Osteocyte (in vitro differentiated cells): ENCODE data around the gene YTHDF2. TPM values are rescaled to one million over a fixed set of nuclear protein-coding genes. Genes with fewer than 3 reads are reported as not detected.
"Not testable (repeated sequence)": the region's sequence is repeated elsewhere in the genome, so short reads cannot be mapped to it uniquely, and the experiment has no call there.

Experiments used
- DNase-seq: peaks from one replicate; pipeline ENCODE4 v3.0.0; 2021; ENCODE audit warnings: mixed read lengths; ENCODE audit not compliant: unreplicated experiment; ENCODE audit errors: extremely low spot score
- H3K27ac Mint-ChIP-seq: one replicate; pipeline ENCODE4 v1.8.0; 2021; ENCODE audit warnings: mild to moderate bottlenecking, mixed read lengths; ENCODE audit not compliant: unreplicated experiment
- H3K27me3 Mint-ChIP-seq: one replicate; pipeline ENCODE4 v1.8.0; 2021; ENCODE audit warnings: mixed read lengths; ENCODE audit not compliant: unreplicated experiment
- H3K36me3 Mint-ChIP-seq: one replicate; pipeline ENCODE4 v1.8.0; 2021; ENCODE audit warnings: mixed read lengths; ENCODE audit not compliant: unreplicated experiment
- H3K4me1 Mint-ChIP-seq: one replicate; pipeline ENCODE4 v1.8.0; 2021; ENCODE audit warnings: mixed read lengths; ENCODE audit not compliant: unreplicated experiment
- H3K4me3 Mint-ChIP-seq: one replicate; pipeline ENCODE4 v1.8.0; 2021; ENCODE audit warnings: mild to moderate bottlenecking, moderate library complexity, mixed read lengths; ENCODE audit not compliant: unreplicated experiment
- H3K9me3 Mint-ChIP-seq: one replicate; pipeline ENCODE4 v1.8.0; 2021; ENCODE audit warnings: mixed read lengths; ENCODE audit not compliant: unreplicated experiment
- CTCF ChIP-seq: fragments of 200-600 bp; sonication (generic); IDR thresholded peaks from 2 replicates; pipeline ENCODE4 v1.5.0; 2021; ENCODE audit warnings: antibody characterized with exemption, mild to moderate bottlenecking, moderate library complexity
- long read RNA-seq: library from polyadenylated mRNA; unstranded; transcript quantifications from one replicate; pipeline ENCODE4 v2.0.0, GENCODE V29; 2021
- total RNA-seq: library from RNA; stranded (reverse); gene quantifications from 2 replicates; pipeline ENCODE4 v1.2.1, GENCODE V29; 2021

The YTHDF2 gene
- 82.6 and 83.7 TPM in 2 replicates for total RNA-seq
- long read RNA-seq, transcript YTHDF2-206 (4 exons, 2,594 nt), result minor isoform, 5 of 1,022 reads
- long read RNA-seq, transcript YTHDF2-208 (4 exons, 2,719 nt), result minor isoform, 6 of 1,022 reads
- long read RNA-seq, transcript YTHDF2-201 (5 exons, 2,925 nt), result major isoform, 945 of 1,022 reads
- long read RNA-seq, partial matches to known transcripts, result 25 of 1,022 reads
- long read RNA-seq, other reads (novel, unspliced or antisense), result 41 of 1,022 reads

- peaks cover 28% of the 10 kb centered on the region for H3K4me1 Mint-ChIP-seq
- peak; percentile 99 for DNase-seq
- H3K9me3 Mint-ChIP-seq, result no peaks in the 10 kb centered on the region
- H3K4me3 Mint-ChIP-seq, result peak within 1 kb of the TSS; percentile 97
- no peaks in the 10 kb centered on the region for H3K27me3 Mint-ChIP-seq
- peak; percentile 98 for TF ChIP-seq CTCF
- H3K27ac Mint-ChIP-seq, result peak within 1 kb of the TSS; percentile 95
- H3K36me3 Mint-ChIP-seq, result peaks cover 15% of the 10 kb centered on the region
Measured at GRCh38 chr1:28736450-28737306, at the start of gene YTHDF2. Gene YTHDF2, plus strand, starts transcription at chr1:28736940. Its CDS starts 181 bp downstream, at chr1:28737121.

- H3K27ac Mint-ChIP-seq, DNase-seq, H3K27me3 Mint-ChIP-seq, H3K4me1 Mint-ChIP-seq, H3K4me3 Mint-ChIP-seq, H3K9me3 Mint-ChIP-seq: not testable (repeated sequence)
- peaks cover 15% of the 10 kb centered on the region for H3K36me3 Mint-ChIP-seq
Measured at GRCh38 chr1:28691627-28692026, 45.1 kb upstream of the YTHDF2 start.

- Mint-ChIP-seq H3K9me3 (no peaks in the 10 kb centered on the region), H3K27ac (no peak overlapping the region), H3K36me3 (peaks cover 27% of the 10 kb centered on the region), H3K4me3 (no peak overlapping the region), H3K27me3 (no peaks in the 10 kb centered on the region), H3K4me1 (no peaks in the 10 kb centered on the region)
- no peak for TF ChIP-seq CTCF
- DNase-seq, result no peak
Measured at GRCh38 chr1:28703629-28704028, 33.1 kb upstream of the YTHDF2 start.

GRCh38 chr1:28716336-28716735 lies 20.4 kb upstream of the YTHDF2 start:
- Mint-ChIP-seq H3K27me3 (no peaks in the 10 kb centered on the region), H3K4me1 (peaks cover 3% of the 10 kb centered on the region), H3K9me3 (no peaks in the 10 kb centered on the region), H3K4me3 (no peak overlapping the region), H3K36me3 (peaks cover 19% of the 10 kb centered on the region), H3K27ac (no peak overlapping the region)
- TF ChIP-seq CTCF, result no peak
- DNase-seq, result no peak

- peaks cover 11% of the 10 kb centered on the region for H3K4me1 Mint-ChIP-seq
- DNase-seq, result no peak
- H3K27ac Mint-ChIP-seq, result no peak overlapping the region
- H3K36me3 Mint-ChIP-seq, result peaks cover 14% of the 10 kb centered on the region
- TF ChIP-seq CTCF, result no peak
- H3K27me3 Mint-ChIP-seq, result no peaks in the 10 kb centered on the region
- H3K4me3 Mint-ChIP-seq, result no peak overlapping the region
- no peaks in the 10 kb centered on the region for H3K9me3 Mint-ChIP-seq
Measured at GRCh38 chr1:28718166-28718565, 18.6 kb upstream of the YTHDF2 start.
